ENCODE data around the gene MTA3. TPM values are rescaled to one million over a fixed set of nuclear protein-coding genes. Genes with fewer than 3 reads are reported as not detected.

MTA3 gene
- total RNA-seq, 3 donors from 2014 or later = 31.4 to 58.0 (median 49.2) TPM

- H3K36me3 ChIP-seq = no peaks in the 10 kb centered on the region
- no peak overlapping the region for H3K27ac ChIP-seq
- no peaks in the 10 kb centered on the region for H3K4me1 ChIP-seq
- H3K27me3 ChIP-seq = no peaks in the 10 kb centered on the region
- intact Hi-C loops (cut with DNase I; ENCODE audit: low total_unique reads) = no loop called here
- no peak for DNase-seq (ENCODE audit: low spot score in 2 of 2)
- no peak for TF ChIP-seq POLR2AphosphoS5 (IDR thresholded peaks at IDR 0.05)
- TF ChIP-seq, protein P1, sequence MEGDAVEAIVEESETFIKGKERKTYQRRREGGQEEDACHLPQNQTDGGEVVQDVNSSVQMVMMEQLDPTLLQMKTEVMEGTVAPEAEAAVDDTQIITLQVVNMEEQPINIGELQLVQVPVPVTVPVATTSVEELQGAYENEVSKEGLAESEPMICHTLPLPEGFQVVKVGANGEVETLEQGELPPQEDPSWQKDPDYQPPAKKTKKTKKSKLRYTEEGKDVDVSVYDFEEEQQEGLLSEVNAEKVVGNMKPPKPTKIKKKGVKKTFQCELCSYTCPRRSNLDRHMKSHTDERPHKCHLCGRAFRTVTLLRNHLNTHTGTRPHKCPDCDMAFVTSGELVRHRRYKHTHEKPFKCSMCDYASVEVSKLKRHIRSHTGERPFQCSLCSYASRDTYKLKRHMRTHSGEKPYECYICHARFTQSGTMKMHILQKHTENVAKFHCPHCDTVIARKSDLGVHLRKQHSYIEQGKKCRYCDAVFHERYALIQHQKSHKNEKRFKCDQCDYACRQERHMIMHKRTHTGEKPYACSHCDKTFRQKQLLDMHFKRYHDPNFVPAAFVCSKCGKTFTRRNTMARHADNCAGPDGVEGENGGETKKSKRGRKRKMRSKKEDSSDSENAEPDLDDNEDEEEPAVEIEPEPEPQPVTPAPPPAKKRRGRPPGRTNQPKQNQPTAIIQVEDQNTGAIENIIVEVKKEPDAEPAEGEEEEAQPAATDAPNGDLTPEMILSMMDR (IDR thresholded peaks at IDR 0.05) = no peak
- TF ChIP-seq POLR2A (IDR thresholded peaks at IDR 0.05) = no peak
- H3K9me3 ChIP-seq = no peaks in the 10 kb centered on the region
- H3K4me3 ChIP-seq = no peak overlapping the region
These were observed 198.9 kb downstream of the MTA3 start for GRCh38 chr2:42767080-42767898.

DNA sequence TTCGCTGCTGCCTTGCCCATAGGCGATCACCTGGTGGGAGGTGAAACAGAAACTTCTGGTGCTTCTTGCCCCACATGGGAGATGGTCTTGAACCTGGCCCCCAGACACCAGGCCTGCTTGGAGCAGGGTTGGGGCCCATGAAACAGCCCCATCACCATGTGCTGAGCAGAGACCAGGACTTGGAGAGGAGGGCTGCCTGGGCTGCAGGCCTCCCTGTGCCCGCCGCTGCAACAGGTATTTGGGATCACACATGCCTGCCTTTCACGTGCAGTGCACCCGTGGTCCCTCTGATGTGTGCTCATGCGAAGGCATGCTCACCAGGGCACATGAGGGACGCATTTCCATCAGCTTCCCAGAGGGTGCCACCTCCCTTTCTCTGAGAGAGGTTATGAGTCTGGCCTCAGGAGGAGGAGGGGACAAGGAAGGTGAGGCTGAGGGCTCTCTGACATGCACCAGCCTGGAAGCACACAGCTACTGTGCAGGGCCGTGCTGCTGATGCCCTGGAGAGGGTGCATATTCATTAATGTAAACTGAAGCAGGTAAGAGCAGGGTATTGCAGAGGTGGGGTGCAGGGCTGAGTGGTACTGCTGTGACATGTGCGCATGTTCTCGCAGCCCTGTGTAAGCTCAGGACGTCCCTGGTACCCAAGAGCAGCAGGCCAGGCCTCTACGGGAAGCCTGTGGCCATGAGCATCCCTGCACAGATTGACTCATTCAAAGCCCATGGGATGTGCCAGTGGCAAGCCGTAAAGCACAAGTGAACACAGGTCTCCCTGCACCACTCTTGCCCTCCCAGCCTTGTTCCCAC, 199.7 kb downstream of the MTA3 start:
- no peak for DNase-seq (ENCODE audit: low spot score in 2 of 2)
- intact Hi-C loops (cut with DNase I; ENCODE audit: low total_unique reads) = no loop called here

GRCh38 chr2:42768706-42769256, 200.3 kb downstream of the MTA3 start:
- Histone ChIP-seq H3K36me3 (no peaks in the 10 kb centered on the region), H3K4me3 (no peak overlapping the region), H3K9me3 (no peaks in the 10 kb centered on the region), H3K27me3 (no peaks in the 10 kb centered on the region), H3K4me1 (no peaks in the 10 kb centered on the region), H3K27ac (no peak overlapping the region)
- no peak for DNase-seq (ENCODE audit: low spot score in 2 of 2)
- intact Hi-C loops (cut with DNase I; ENCODE audit: low total_unique reads) = no loop called here
- TF ChIP-seq, protein P1 (IDR thresholded peaks at IDR 0.05) = no peak
- TF ChIP-seq POLR2AphosphoS5 (IDR thresholded peaks at IDR 0.05) (no peak), POLR2A (IDR thresholded peaks at IDR 0.05) (no peak)

More for the DNA sequence above, 199.7 kb downstream of the MTA3 start:
- TF ChIP-seq POLR2AphosphoS5 (IDR thresholded peaks at IDR 0.05) (no peak), POLR2A (IDR thresholded peaks at IDR 0.05) (no peak)
- TF ChIP-seq, protein P1 (IDR thresholded peaks at IDR 0.05) = no peak
- Histone ChIP-seq H3K4me1 (no peaks in the 10 kb centered on the region), H3K27ac (no peak overlapping the region), H3K27me3 (no peaks in the 10 kb centered on the region), H3K9me3 (no peaks in the 10 kb centered on the region), H3K4me3 (no peak overlapping the region), H3K36me3 (no peaks in the 10 kb centered on the region)

- Histone ChIP-seq H3K27ac (no peak overlapping the region), H3K4me3 (no peak overlapping the region), H3K36me3 (no peaks in the 10 kb centered on the region), H3K27me3 (no peaks in the 10 kb centered on the region), H3K4me1 (no peaks in the 10 kb centered on the region), H3K9me3 (no peaks in the 10 kb centered on the region)
- TF ChIP-seq POLR2A (IDR thresholded peaks at IDR 0.05) (no peak), POLR2AphosphoS5 (IDR thresholded peaks at IDR 0.05) (no peak)
- intact Hi-C loops (cut with DNase I; ENCODE audit: low total_unique reads) = no loop called here
- no peak for DNase-seq (ENCODE audit: low spot score in 2 of 2)
These were observed 201.3 kb downstream of the MTA3 start for GRCh38 chr2:42769583-42770287.

All from breast epithelium (tissue), 4 donors.